Naive B cell (primary cell): ENCODE measurements around the gene NTM. TPM values are rescaled to one million over a fixed set of nuclear protein-coding genes. Genes with fewer than 3 reads are reported as not detected.

Source experiments
- ATAC-seq, 2 donors: fragments of 150-1000 bp; cut with Tn5 transposase; 2 replicates each; pipeline ENCODE4 v1.10.0; 2021; ENCODE audit warnings: low read depth in 2 of 2, mild to moderate bottlenecking in 2 of 2, moderate library complexity in 2 of 2
- DNase-seq: peaks from one replicate; pipeline ENCODE4 v3.0.0; 2022
- H3K27ac Mint-ChIP-seq, 6 donors: one replicate each; pipeline ENCODE4 v1.8.0; 2020 to 2022; ENCODE audit warnings: mild to moderate bottlenecking in 6 of 6, mixed read lengths in 6 of 6, moderate library complexity in 5 of 6, inconsistent platforms in 2 of 6
- H3K27me3 Mint-ChIP-seq, 3 donors: one replicate each; pipeline ENCODE4 v1.8.0; 2021 to 2022; ENCODE audit warnings: mixed read lengths in 3 of 3, mild to moderate bottlenecking in 1 of 3
- H3K36me3 Mint-ChIP-seq, 2 donors: one replicate each; pipeline ENCODE4 v1.8.0; 2020 to 2022; ENCODE audit warnings: mixed read lengths in 2 of 2, inconsistent platforms in 1 of 2, mild to moderate bottlenecking in 1 of 2
- H3K4me1 Mint-ChIP-seq, 3 donors: one replicate each; pipeline ENCODE4 v1.8.0; 2020 to 2022; ENCODE audit warnings: mixed read lengths in 3 of 3, inconsistent platforms in 1 of 3, mild to moderate bottlenecking in 1 of 3, moderate library complexity in 1 of 3
- H3K4me3 Mint-ChIP-seq, 8 donors: one replicate each; pipeline ENCODE4 v1.8.0; 2020 to 2022; ENCODE audit warnings: mild to moderate bottlenecking in 8 of 8, mixed read lengths in 8 of 8, moderate library complexity in 8 of 8, inconsistent platforms in 2 of 8
- H3K9me3 Mint-ChIP-seq, 7 donors: one replicate each; pipeline ENCODE4 v1.8.0; 2020 to 2022; ENCODE audit warnings: mixed read lengths in 7 of 7, mild to moderate bottlenecking in 5 of 7, inconsistent platforms in 2 of 7, moderate library complexity in 1 of 7
- polyA plus RNA-seq, 6 donors: library from polyadenylated mRNA; unstranded; fragments of 300-500 nt; fragmentation: Illumina TruSeq; gene quantifications; one replicate each; pipeline ENCODE4 v1.2.3, GENCODE V29; 2021; ENCODE audit warnings: low read depth in 6 of 6

Gene NTM
- polyA plus RNA-seq, 6 donors from 2014 or later = not detected

GRCh38 chr11:131353766-131354165, 16.6 kb upstream of the NTM start:
- H3K4me3 Mint-ChIP-seq = no peak overlapping the region
- no peaks in the 10 kb centered on the region for H3K27me3 Mint-ChIP-seq
- no peak for ATAC-seq
- no peaks in the 10 kb centered on the region for H3K36me3 Mint-ChIP-seq
- no peak overlapping the region for H3K27ac Mint-ChIP-seq
- no peaks in the 10 kb centered on the region for H3K4me1 Mint-ChIP-seq
- peaks cover 3 to 12% (median 5%) of the 10 kb centered on the region in 7 donors for H3K9me3 Mint-ChIP-seq
- no peak for DNase-seq

GRCh38 chr11:131354251-131354701, 16.1 kb upstream of the NTM start:
- Mint-ChIP-seq H3K9me3 (peaks cover 3 to 12% (median 5%) of the 10 kb centered on the region in 7 donors), H3K27me3 (no peaks in the 10 kb centered on the region)
- ATAC-seq = no peak

DNA sequence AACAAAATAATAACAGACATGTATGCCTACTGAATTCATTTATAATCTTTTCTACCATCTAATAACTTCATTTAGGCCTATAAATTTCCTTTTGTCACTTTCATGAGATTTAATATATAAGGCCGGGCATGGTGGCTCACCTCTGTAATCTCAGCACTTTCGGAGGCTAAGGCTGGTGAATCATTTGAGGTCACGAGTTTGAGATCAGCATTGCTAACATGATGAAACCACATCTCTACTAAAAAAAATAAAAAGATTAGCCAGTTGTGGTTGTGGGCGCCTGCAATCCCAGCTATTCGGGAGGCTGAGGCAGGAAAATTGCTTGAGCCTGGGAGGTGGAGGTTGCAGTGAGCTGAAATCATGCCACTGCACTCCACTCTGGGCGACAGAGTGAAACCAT, 14.2 kb upstream of the NTM start:
- Mint-ChIP-seq H3K27ac (no peak overlapping the region), H3K4me3 (no peak overlapping the region), H3K9me3 (peaks cover 2 to 11% (median 4%) of the 10 kb centered on the region in 7 donors), H3K36me3 (no peaks in the 10 kb centered on the region), H3K4me1 (no peaks in the 10 kb centered on the region), H3K27me3 (no peaks in the 10 kb centered on the region)
- ATAC-seq (no peak), DNase-seq (no peak)

More at GRCh38 chr11:131354251-131354701, 16.1 kb upstream of the NTM start:
- Mint-ChIP-seq H3K27ac (no peak overlapping the region), H3K36me3 (no peaks in the 10 kb centered on the region), H3K4me1 (no peaks in the 10 kb centered on the region), H3K4me3 (no peak overlapping the region)
- DNase-seq = no peak

GRCh38 chr11:131365329-131365930, 5.0 kb upstream of the NTM start:
- no peak overlapping the region for H3K27ac Mint-ChIP-seq
- H3K9me3 Mint-ChIP-seq = peaks cover 0 to 11% (median 4%) of the 10 kb centered on the region in 7 donors
- H3K36me3 Mint-ChIP-seq = no peaks in the 10 kb centered on the region
- H3K4me1 Mint-ChIP-seq = no peaks in the 10 kb centered on the region
- H3K27me3 Mint-ChIP-seq = peaks cover 0 to 4% (median 0%) of the 10 kb centered on the region in 3 donors
- ATAC-seq (no peak), DNase-seq (no peak)
- H3K4me3 Mint-ChIP-seq = peak overlapping the region in 1 of 8 donors; percentile 65

DNA sequence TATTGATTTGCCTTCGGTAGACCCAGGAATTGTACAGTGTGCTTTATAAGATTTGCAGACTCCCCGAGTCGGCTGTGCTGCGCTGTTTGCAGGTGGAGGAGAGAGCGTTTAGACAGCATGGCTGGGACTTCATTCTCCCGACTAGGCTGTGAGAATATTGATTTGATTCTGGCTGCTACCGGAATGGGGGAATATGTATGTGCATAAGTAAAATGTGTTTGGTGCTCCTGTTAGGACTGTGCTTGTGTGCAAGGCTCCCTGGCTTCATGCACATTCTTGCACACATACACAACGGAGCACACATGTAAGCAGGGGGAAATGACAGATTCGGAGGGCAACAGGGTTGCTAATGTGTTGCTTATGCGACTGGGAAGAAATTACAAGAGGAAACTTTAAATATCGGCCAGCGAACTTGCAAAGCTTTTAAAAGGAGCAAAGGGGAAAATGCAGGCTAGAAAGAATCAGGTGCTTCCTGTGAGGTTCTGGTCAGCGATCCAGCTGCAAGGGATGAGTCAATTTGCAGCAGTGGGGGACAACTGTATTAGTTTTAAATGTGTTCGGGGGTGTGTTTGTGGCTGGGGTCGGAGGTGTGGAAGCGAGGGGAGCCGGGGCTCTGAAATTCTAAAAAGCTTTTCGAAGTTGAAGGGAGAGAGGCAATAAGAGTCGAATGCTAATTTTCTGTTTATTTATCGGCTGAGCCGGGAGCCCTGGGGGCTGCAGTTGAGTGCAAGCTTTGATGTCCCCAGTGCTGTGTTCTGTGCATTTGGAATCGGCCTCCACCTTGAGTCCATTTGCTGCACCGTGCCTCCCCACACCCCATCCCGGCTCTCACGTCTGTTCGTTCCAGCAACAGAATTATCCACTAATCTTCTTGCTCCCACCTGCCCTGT, 731 bp downstream of the NTM start:
- no peaks in the 10 kb centered on the region for H3K36me3 Mint-ChIP-seq
- H3K9me3 Mint-ChIP-seq = peaks cover 0 to 11% (median 0%) of the 10 kb centered on the region in 7 donors
- no peak overlapping the region for H3K4me3 Mint-ChIP-seq
- ATAC-seq (no peak), DNase-seq (no peak)
- peaks cover 4 to 18% (median 5%) of the 10 kb centered on the region in 3 donors for H3K27me3 Mint-ChIP-seq
- H3K4me1 Mint-ChIP-seq = no peaks in the 10 kb centered on the region
- H3K27ac Mint-ChIP-seq = no peak overlapping the region

DNA sequence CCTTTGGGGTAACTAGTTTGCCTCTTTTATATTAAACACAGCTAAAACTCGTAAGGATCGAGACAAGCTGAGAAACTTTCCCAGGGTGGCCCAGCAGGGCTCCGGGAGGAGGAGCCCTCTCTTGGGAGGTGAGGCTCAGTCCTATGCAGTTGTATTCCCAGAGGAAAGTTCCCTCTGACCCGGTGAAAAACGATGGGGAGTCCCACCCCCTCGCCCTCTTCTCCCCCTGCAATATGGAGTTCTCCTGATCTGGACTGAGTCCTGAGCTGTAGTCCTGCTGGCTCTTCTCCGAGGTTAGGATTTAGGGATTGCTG, 1.3 kb downstream of the NTM start:
- no peaks in the 10 kb centered on the region for H3K4me1 Mint-ChIP-seq
- H3K4me3 Mint-ChIP-seq = no peak overlapping the region
- no peak for DNase-seq
- H3K27ac Mint-ChIP-seq = no peak overlapping the region
- no peak for ATAC-seq
- no peaks in the 10 kb centered on the region for H3K36me3 Mint-ChIP-seq
- H3K27me3 Mint-ChIP-seq = peaks cover 5 to 18% (median 8%) of the 10 kb centered on the region in 3 donors
- peaks cover 0 to 11% (median 0%) of the 10 kb centered on the region in 7 donors for H3K9me3 Mint-ChIP-seq

- no peaks in the 10 kb centered on the region for H3K36me3 Mint-ChIP-seq
- H3K27ac Mint-ChIP-seq = no peak overlapping the region
- no peaks in the 10 kb centered on the region for H3K4me1 Mint-ChIP-seq
- H3K4me3 Mint-ChIP-seq = no peak overlapping the region
- ATAC-seq (no peak), DNase-seq (no peak)
- H3K27me3 Mint-ChIP-seq = peaks cover 5 to 18% (median 8%) of the 10 kb centered on the region in 3 donors
- peaks cover 0 to 11% (median 0%) of the 10 kb centered on the region in 7 donors for H3K9me3 Mint-ChIP-seq
These were observed 2.0 kb downstream of the NTM start for GRCh38 chr11:131372234-131372962.

DNA sequence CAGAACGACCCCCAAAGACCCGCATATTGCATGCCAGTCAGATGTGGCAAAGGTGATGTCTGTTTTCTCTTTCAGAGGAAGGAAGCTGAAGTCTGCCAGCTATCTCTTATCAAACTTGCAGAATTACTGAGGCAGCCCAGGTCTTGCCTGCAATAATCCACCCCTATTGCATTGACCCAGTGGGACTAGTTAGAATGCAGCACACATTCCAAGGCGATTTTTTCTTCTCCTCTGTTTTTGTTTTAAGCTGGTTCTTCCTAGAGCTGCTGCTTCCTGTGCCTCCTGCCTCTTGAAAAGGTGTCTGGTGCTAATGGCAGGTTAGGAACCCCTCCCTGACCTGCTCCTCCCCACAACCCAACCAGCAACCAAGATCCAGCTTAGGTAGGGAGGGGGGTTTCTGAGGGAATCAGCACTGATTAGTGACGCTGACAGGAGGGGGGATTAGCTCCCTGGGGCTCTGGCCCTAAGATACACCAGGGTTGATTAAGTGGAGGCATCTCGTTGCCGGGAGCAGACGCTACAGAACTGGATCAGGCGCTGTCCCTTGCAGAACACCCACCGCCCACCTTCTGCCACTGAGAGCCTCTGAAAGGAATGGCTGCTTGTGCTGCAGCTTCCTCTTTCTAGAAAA, 2.8 kb downstream of the NTM start:
- no peaks in the 10 kb centered on the region for H3K36me3 Mint-ChIP-seq
- H3K4me1 Mint-ChIP-seq = no peaks in the 10 kb centered on the region
- no peak overlapping the region for H3K4me3 Mint-ChIP-seq
- H3K27me3 Mint-ChIP-seq = peaks cover 5 to 18% (median 8%) of the 10 kb centered on the region in 3 donors
- DNase-seq (no peak), ATAC-seq (no peak)
- H3K9me3 Mint-ChIP-seq = peaks cover 0 to 11% (median 0%) of the 10 kb centered on the region in 7 donors
- H3K27ac Mint-ChIP-seq = no peak overlapping the region

DNA sequence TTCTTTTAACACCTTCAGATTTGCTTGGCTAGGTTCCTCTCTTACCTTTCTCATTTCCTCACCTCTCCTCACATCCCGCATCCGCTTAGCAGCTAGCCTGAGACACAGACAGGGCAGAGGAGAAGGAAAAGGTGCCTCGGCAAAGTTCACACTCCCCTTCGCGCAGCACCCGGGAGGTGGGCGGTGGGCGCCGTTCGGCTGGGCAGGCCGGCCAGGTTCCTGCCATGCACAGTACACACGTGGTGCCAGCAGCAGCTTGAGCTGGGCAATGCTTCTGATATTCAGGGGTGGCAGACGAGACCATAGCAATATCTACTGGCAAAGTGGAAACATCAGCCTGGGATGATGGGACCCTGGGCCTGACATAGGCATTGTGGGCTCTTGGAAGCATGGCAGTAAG, 3.3 kb downstream of the NTM start:
- DNase-seq = no peak
- Mint-ChIP-seq H3K4me1 (no peaks in the 10 kb centered on the region), H3K27me3 (peaks cover 5 to 18% (median 8%) of the 10 kb centered on the region in 3 donors), H3K4me3 (no peak overlapping the region), H3K36me3 (no peaks in the 10 kb centered on the region), H3K27ac (no peak overlapping the region), H3K9me3 (peaks cover 0 to 11% (median 0%) of the 10 kb centered on the region in 7 donors)
- no peak for ATAC-seq

GRCh38 chr11:131375421-131375820, 5.0 kb downstream of the NTM start:
- Mint-ChIP-seq H3K36me3 (no peaks in the 10 kb centered on the region), H3K27me3 (peaks cover 5 to 18% (median 8%) of the 10 kb centered on the region in 3 donors), H3K27ac (no peak overlapping the region), H3K4me1 (no peaks in the 10 kb centered on the region), H3K4me3 (no peak overlapping the region), H3K9me3 (peaks cover 0 to 11% (median 0%) of the 10 kb centered on the region in 7 donors)
- DNase-seq (no peak), ATAC-seq (no peak)

DNA sequence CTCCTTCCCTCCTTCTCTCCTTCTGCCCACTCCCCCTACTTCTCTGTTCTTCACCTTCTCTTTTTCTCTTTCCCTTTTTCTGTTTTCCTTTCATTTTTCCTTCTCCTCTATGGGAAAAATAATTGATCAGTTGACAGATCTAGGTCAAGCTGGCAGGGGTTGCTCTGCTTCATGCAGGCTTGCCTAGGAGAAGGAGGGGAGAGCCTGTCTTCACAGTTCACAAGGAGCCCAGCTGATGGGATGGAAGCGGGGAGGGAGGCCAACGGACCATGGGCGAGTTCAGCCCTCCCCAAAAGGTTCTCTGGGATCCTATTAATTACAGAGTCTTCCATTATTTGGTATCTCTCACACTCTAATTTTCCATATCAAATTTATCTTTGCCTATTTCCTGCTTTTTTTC, 5.5 kb downstream of the NTM start:
- Mint-ChIP-seq H3K27ac (no peak overlapping the region), H3K27me3 (peaks cover 5 to 18% (median 8%) of the 10 kb centered on the region in 3 donors), H3K9me3 (peaks cover 0 to 11% (median under 1%) of the 10 kb centered on the region in 7 donors), H3K4me1 (no peaks in the 10 kb centered on the region), H3K4me3 (no peak overlapping the region), H3K36me3 (no peaks in the 10 kb centered on the region)
- DNase-seq (no peak), ATAC-seq (no peak)

- ATAC-seq = peak in 1 of 2 donors; percentile 28
- Mint-ChIP-seq H3K4me1 (no peaks in the 10 kb centered on the region), H3K4me3 (no peak overlapping the region), H3K9me3 (peaks cover 0 to 11% (median 1%) of the 10 kb centered on the region in 7 donors), H3K27ac (no peak overlapping the region), H3K27me3 (peaks cover 5 to 18% (median 8%) of the 10 kb centered on the region in 3 donors), H3K36me3 (no peaks in the 10 kb centered on the region)
- no peak for DNase-seq
These were observed 8.5 kb downstream of the NTM start for GRCh38 chr11:131378931-131379330.

GRCh38 chr11:131385763-131386390, 15.5 kb downstream of the NTM start:
- no peaks in the 10 kb centered on the region for H3K36me3 Mint-ChIP-seq
- DNase-seq (no peak), ATAC-seq (no peak)
- peaks cover 0 to 6% (median under 1%) of the 10 kb centered on the region in 7 donors for H3K9me3 Mint-ChIP-seq
- H3K27me3 Mint-ChIP-seq = no peaks in the 10 kb centered on the region
- no peaks in the 10 kb centered on the region for H3K4me1 Mint-ChIP-seq
- no peak overlapping the region for H3K27ac Mint-ChIP-seq
- H3K4me3 Mint-ChIP-seq = no peak overlapping the region
